Measurements from ENCODE around the gene PGS1. TPM values are rescaled to one million over a fixed set of nuclear protein-coding genes. Genes with fewer than 3 reads are reported as not detected.

PGS1 gene
- total and polyA plus RNA-seq, 2 experiments from 2014 or later = 30.4 to 42.5 TPM

GRCh38 chr17:78400581-78401240, 22.3 kb downstream of the PGS1 start:
- no peaks in the 10 kb centered on the region for H3K4me1 ChIP-seq (ENCODE audit: insufficient read depth)
- peaks cover 50% of the 10 kb centered on the region for H3K79me2 ChIP-seq
- H3K9me2 ChIP-seq (replicated peaks; ENCODE audit: insufficient read depth) = no peaks in the 10 kb centered on the region
- H3K36me3 ChIP-seq (replicated peaks; ENCODE audit: insufficient read depth, low read depth) = no peaks in the 10 kb centered on the region
- no peak overlapping the region for H2AFZ ChIP-seq
- TF ChIP-seq CTCF (IDR thresholded peaks at IDR 0.05; ENCODE audit: poor library complexity) (no peak), EZH2 (IDR thresholded peaks at IDR 0.05; ENCODE audit: borderline replicate concordance) (no peak)
- 92% methylated on average over 17 of the region's 17 CpGs for WGBS (ENCODE audit: low lambda C conversion rate, missing lambda C conversion rate)
- no peaks in the 10 kb centered on the region for H4K20me1 ChIP-seq (ENCODE audit: insufficient read depth, poor library complexity, severe bottlenecking)
- H3K4me2 ChIP-seq = no peak overlapping the region
- H3K4me3 ChIP-seq = no peak overlapping the region
- no peak for DNase-seq (ENCODE audit: low spot score)
- no peaks in the 10 kb centered on the region for H3K27me3 ChIP-seq
- H3K9me3 ChIP-seq (ENCODE audit: low read depth) = no peaks in the 10 kb centered on the region
- H3K27ac ChIP-seq = no peak overlapping the region

- TF ChIP-seq EZH2phosphoT487 (IDR thresholded peaks at IDR 0.05; ENCODE audit: low read depth, severe bottlenecking, unreplicated experiment) (no peak), EZH2 (IDR thresholded peaks at IDR 0.05; ENCODE audit: borderline replicate concordance) (no peak)
- WGBS (ENCODE audit: low lambda C conversion rate, missing lambda C conversion rate) = 58% methylated on average over 6 of the region's 6 CpGs
- H3K79me2 ChIP-seq = peaks cover 50% of the 10 kb centered on the region
- H3K27me3 ChIP-seq = no peaks in the 10 kb centered on the region
- H3K4me3 ChIP-seq = no peak overlapping the region
- no peaks in the 10 kb centered on the region for H3K9me2 ChIP-seq (replicated peaks; ENCODE audit: insufficient read depth)
- H2AFZ ChIP-seq = no peak overlapping the region
- no peaks in the 10 kb centered on the region for H3K9me3 ChIP-seq (ENCODE audit: low read depth)
- H3K4me1 ChIP-seq (ENCODE audit: insufficient read depth) = no peaks in the 10 kb centered on the region
- no peak overlapping the region for H3K4me2 ChIP-seq
- H3K27ac ChIP-seq = no peak overlapping the region
- no peaks in the 10 kb centered on the region for H3K36me3 ChIP-seq (replicated peaks; ENCODE audit: insufficient read depth, low read depth)
- H4K20me1 ChIP-seq (ENCODE audit: insufficient read depth, poor library complexity, severe bottlenecking) = no peaks in the 10 kb centered on the region
- no peak for DNase-seq (ENCODE audit: low spot score)
These were observed 22.8 kb downstream of the PGS1 start for GRCh38 chr17:78401246-78401645.

- Histone ChIP-seq H3K9me2 (replicated peaks; ENCODE audit: insufficient read depth) (no peaks in the 10 kb centered on the region), H2AFZ (no peak overlapping the region), H4K20me1 (ENCODE audit: insufficient read depth, poor library complexity, severe bottlenecking) (no peaks in the 10 kb centered on the region), H3K27me3 (no peaks in the 10 kb centered on the region), H3K27ac (no peak overlapping the region), H3K4me3 (no peak overlapping the region), H3K79me2 (peaks cover 50% of the 10 kb centered on the region), H3K4me1 (ENCODE audit: insufficient read depth) (no peaks in the 10 kb centered on the region), H3K4me2 (no peak overlapping the region), H3K9me3 (ENCODE audit: low read depth) (no peaks in the 10 kb centered on the region), H3K36me3 (replicated peaks; ENCODE audit: insufficient read depth, low read depth) (no peaks in the 10 kb centered on the region)
- TF ChIP-seq EZH2 (IDR thresholded peaks at IDR 0.05; ENCODE audit: borderline replicate concordance) = no peak
- TF ChIP-seq CTCF (IDR thresholded peaks at IDR 0.05; ENCODE audit: poor library complexity) = no peak
- TF ChIP-seq EZH2phosphoT487 (IDR thresholded peaks at IDR 0.05; ENCODE audit: low read depth, severe bottlenecking, unreplicated experiment) = no peak
- 66% methylated on average over 7 of the region's 8 CpGs for WGBS (ENCODE audit: low lambda C conversion rate, missing lambda C conversion rate)
- DNase-seq (ENCODE audit: low spot score) = no peak
These were observed 23.4 kb downstream of the PGS1 start for GRCh38 chr17:78401891-78402290.

DNA sequence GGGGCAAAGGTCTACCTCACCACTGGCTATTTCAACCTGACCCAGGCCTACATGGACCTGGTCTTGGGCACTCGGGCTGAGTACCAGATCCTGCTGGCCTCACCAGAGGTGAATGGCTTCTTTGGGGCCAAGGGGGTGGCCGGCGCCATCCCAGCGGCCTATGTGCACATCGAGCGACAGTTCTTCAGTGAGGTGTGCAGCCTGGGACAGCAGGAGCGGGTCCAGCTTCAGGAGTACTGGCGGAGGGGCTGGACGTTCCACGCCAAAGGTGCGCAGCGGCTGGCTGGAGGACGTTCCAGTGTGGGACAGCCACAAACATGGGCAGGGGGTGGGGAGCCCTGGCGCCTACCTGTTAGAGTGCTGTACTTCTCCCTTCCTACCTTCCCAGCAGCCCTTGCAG, 25.4 kb downstream of the PGS1 start:
- DNase-seq (ENCODE audit: low spot score) = no peak
- no peaks in the 10 kb centered on the region for H3K36me3 ChIP-seq (replicated peaks; ENCODE audit: insufficient read depth, low read depth)
- TF ChIP-seq EZH2phosphoT487 (IDR thresholded peaks at IDR 0.05; ENCODE audit: low read depth, severe bottlenecking, unreplicated experiment) (no peak), EZH2 (IDR thresholded peaks at IDR 0.05; ENCODE audit: borderline replicate concordance) (no peak), CTCF (IDR thresholded peaks at IDR 0.05; ENCODE audit: poor library complexity) (no peak)
- H3K9me3 ChIP-seq (ENCODE audit: low read depth) = no peaks in the 10 kb centered on the region
- H3K79me2 ChIP-seq = peaks cover 55% of the 10 kb centered on the region
- H3K27me3 ChIP-seq = no peaks in the 10 kb centered on the region
- H3K4me1 ChIP-seq (ENCODE audit: insufficient read depth) = peaks cover 15% of the 10 kb centered on the region
- no peaks in the 10 kb centered on the region for H3K9me2 ChIP-seq (replicated peaks; ENCODE audit: insufficient read depth)
- H3K4me2 ChIP-seq = no peak overlapping the region
- peaks cover 6% of the 10 kb centered on the region for H4K20me1 ChIP-seq (ENCODE audit: insufficient read depth, poor library complexity, severe bottlenecking)
- H3K4me3 ChIP-seq = no peak overlapping the region
- H2AFZ ChIP-seq = no peak overlapping the region
- 97% methylated on average over 14 of the region's 14 CpGs for WGBS (ENCODE audit: low lambda C conversion rate, missing lambda C conversion rate)
- H3K27ac ChIP-seq = no peak overlapping the region
